H1 (cell line): ENCODE measurements around the gene GSK3B. TPM values are rescaled to one million over a fixed set of nuclear protein-coding genes. Genes with fewer than 3 reads are reported as not detected.

Experiments
- CBX8 ChIP-seq: fragments of 300-800, 300-1000 bp; sonication (generic); IDR thresholded peaks from 2 replicates; pipeline ENCODE4 v1.7.1; 2016; ENCODE audit warnings: low read depth, low read length, borderline replicate concordance
- polyA plus RNA-seq, 7 experiments: library from polyadenylated mRNA; depleted of rRNA in 3 of 7; stranded (reverse) in 5 of 7; unstranded in 2 of 7; fragments of >200 nt in 5 of 7; fragments of 200-250 nt in 2 of 7; gene quantifications; 1 replicate in 5 of 7; 2 replicates in 1 of 7; 4 replicates in 1 of 7; pipeline versions ENCODE4 v1.2.1 to v1.2.3, GENCODE V29; 2011 to 2013; ENCODE audit warnings: missing spikeins in 2 of 7, mixed read lengths in 2 of 7
- total RNA-seq: library from RNA; stranded (reverse); fragmentation: NEBNext Ultra II Directional; extraction: Animal tissue kit (Norgen Biotek cat#: 25700); gene quantifications from 2 replicates; pipeline ENCODE4 v1.2.1, GENCODE V29; 2021

GSK3B gene
- total and polyA plus RNA-seq, 2 of the 8 experiments (the other 6 are each of a cell fraction or from before 2014, with no cell fraction given) = 24.2 to 50.7 TPM

- no peak for TF ChIP-seq CBX8
Observed at GRCh38 chr3:120039642-120040610, 54.3 kb downstream of the GSK3B start (continued).
